ENCODE measurements around the gene BACH2.
A peak's percentile ranks its signal among the peaks of the same experiment; 100 is the strongest.

Gene BACH2

DNA sequence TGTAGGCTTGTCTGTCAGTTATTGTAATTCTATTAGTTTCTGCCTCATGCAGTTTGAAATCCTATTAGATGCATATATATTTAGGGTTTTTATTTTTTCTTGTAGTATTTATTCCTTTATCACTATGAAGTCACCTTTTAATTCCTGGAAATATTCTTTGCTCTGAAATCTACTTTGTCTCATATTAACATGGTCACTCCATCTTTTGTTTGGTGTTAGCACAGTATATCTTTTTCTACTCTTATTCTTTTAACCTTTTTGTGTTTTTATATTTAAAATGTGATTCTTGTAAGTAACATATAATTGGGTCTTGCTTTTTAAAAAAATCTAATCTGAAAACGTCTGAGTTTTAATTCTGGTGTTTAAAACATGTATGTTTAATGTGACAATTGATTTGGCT is 280.8 kb downstream of the BACH2 start:
- DNase-seq: no peak

DNA sequence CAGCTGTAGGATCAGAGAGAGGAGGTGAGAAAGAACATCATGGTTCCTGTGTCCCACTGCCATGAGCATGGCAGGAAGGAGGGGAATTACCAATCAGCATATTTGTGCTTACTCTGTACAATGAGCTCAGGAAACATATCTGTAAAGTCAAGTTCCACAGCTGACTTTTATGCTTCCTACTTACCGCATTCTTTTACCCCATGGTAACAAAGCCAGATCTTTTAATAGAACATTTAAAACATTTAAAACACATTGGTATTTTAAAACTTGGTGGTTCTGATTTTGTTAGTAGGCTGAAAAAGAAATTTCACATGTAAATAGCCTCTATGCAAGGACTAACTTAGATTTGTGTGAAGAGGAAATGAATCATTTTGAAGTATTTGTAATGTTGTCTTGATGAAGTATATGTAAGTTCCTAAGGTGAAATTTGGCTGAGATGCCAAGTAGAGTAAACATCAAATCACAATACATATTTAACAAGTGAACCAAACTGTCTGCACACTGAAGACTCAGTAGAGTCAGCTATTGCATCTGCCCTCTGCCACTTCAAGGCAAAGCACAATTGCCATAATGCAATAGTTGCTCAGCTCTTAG is 287.6 kb downstream of the BACH2 start:
- DNase-seq: no peak

DNA sequence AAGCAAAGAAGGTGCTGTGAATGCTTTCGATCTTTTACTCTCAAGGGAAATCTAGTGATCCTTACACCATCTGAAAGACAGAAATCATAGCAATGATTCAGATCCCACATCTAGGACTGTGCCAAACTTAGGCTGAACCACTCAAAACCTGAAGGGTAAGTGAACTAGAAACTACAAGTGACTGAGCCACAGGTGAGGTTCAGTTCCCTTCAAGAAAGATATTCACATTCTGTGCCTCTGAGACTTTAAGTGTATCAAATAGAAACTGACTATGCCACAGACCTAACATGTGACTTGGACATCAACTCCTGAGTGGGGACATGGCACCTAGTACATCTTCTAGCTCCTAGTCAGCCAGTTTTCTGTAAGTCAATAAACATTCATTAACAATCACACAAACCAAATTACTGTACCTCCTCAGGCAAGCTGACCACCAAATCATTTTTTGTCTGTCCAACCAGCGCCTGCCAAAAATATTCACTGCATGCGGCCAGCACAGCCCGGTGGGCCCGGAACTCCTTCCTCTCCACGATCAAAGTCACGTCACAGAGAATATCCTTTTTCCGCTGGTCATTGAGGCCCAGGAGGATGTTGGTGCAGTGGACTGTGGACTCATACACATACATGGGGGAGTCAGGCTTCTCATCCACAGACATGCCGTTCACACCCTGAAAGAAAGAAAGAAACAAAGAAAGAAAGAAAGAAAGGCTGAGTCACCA is 288.3 kb downstream of the BACH2 start:
- DNase-seq: no peak

GRCh38 chr6:90005048-90005827 is 291.4 kb downstream of the BACH2 start:
- DNase-seq: peak; percentile 20

- DNase-seq: no peak
These were observed 292.1 kb downstream of the BACH2 start for GRCh38 chr6:90004511-90004910.

DNA sequence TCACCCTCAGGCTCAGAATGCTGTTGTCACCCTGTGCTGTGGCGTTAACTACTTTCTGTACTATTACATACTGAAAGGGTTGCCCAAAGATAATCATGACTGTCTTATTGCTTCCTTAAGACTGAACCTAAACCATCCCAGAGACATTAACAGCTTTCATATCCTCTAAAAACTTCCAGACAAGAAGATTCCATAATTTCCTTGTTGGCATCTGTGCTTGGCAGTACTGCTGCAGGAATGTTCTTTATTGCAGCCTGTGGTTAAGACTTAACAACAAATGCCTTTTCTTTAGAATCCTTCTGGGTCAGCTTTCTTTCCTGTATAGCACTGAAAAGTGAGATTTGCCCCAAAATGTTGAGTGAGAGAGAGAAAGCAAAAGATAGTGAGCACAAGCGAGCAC is 292.7 kb downstream of the BACH2 start:
- no peak for DNase-seq

GRCh38 chr6:90003069-90003795 is 293.4 kb downstream of the BACH2 start:
- no peak for DNase-seq

GRCh38 chr6:90000864-90001731 is 295.5 kb downstream of the BACH2 start:
- DNase-seq: no peak

GRCh38 chr6:89999945-90000825 is 296.5 kb downstream of the BACH2 start:
- DNase-seq: no peak

GRCh38 chr6:89999154-89999553 is 297.5 kb downstream of the BACH2 start:
- DNase-seq: peak; percentile 97

- no peak for DNase-seq
These were observed 298.9 kb downstream of the BACH2 start for GRCh38 chr6:89997456-89998445.

DNA sequence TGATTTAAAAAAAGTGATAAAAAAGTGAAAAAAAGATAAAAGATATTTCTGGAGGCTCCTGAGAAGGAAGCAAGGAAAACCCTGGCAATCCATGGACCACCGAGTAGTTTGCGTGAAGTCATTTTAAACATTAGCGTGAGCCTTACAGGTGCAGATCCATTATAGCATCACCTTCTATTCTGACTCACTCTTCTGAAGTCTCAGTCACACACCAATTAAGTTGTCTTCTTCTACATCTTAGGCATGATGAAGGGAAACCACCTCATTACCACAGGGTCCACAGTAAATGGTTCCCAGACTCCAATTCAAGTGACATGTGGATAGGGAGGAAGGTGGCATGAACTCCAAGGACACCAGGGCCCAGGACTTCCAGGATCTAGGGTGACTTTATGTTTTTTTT is 303.2 kb downstream of the BACH2 start:
- no peak for DNase-seq

DNA sequence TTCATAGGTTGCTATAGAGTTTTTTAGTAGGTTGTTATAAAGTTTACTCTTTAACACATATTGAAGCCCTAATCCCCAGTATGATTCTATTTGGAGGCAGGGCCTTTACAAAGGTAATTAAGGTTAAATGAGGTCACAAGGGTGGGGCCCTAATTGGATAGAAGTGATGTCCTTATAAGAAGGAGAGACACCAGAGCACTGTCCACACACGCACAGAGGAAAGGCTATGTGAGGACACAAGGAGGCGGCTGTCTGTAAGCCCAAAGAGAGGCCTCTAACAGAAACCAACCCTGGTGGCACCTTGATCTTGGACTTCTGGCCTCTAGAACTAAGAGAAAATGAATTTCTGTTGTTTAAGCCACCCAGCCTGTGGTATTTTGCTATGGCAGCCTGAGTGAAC is 303.8 kb downstream of the BACH2 start:
- DNase-seq: no peak

- no peak for DNase-seq
These were observed 306.9 kb downstream of the BACH2 start for GRCh38 chr6:89989742-89990141.

- no peak for DNase-seq
These were observed 308.8 kb downstream of the BACH2 start for GRCh38 chr6:89987830-89988229.

DNA sequence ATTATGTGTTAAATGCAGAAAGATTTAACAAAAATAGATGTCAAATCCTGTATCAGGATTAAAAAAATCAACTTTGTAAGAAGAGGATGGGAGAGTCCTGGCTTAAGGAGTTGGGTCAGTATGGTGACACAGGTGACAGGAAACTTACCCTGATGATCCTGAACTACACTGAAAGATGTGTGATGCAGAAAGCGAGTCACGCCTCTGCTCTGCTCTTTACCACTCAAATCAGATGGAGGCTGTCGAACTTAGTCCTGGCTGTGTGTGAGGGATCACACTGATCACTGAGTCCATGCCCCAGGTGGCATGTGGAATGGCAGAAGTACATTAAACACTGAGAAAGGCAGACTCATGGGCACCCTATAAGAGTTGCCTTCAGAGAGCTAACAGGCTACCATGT is 309.5 kb downstream of the BACH2 start:
- DNase-seq: no peak

- DNase-seq: no peak
These were observed 310.0 kb downstream of the BACH2 start for GRCh38 chr6:89986650-89987074.

- DNase-seq: no peak
These were observed 310.7 kb downstream of the BACH2 start for GRCh38 chr6:89985751-89986493.
